Measurements from ENCODE around the gene HELZ. TPM values are rescaled to one million over a fixed set of nuclear protein-coding genes. Genes with fewer than 3 reads are reported as not detected.

Gene HELZ
- total RNA-seq, 4 donors from 2014 or later, result 47.3 to 95.4 (median 61.3) TPM

GRCh38 chr17:67027031-67027628 is 217.9 kb downstream of the HELZ start:
- H3K9me3 ChIP-seq, result no peaks in the 10 kb centered on the region
- no peak overlapping the region for H3K27ac ChIP-seq
- no peak for DNase-seq (ENCODE audit: low spot score in 2 of 2)
- no peaks in the 10 kb centered on the region for H3K4me1 ChIP-seq
- TF ChIP-seq POLR2A (IDR thresholded peaks at IDR 0.05) (no peak), EP300 (IDR thresholded peaks at IDR 0.05) (no peak)
- TF ChIP-seq, protein P1, sequence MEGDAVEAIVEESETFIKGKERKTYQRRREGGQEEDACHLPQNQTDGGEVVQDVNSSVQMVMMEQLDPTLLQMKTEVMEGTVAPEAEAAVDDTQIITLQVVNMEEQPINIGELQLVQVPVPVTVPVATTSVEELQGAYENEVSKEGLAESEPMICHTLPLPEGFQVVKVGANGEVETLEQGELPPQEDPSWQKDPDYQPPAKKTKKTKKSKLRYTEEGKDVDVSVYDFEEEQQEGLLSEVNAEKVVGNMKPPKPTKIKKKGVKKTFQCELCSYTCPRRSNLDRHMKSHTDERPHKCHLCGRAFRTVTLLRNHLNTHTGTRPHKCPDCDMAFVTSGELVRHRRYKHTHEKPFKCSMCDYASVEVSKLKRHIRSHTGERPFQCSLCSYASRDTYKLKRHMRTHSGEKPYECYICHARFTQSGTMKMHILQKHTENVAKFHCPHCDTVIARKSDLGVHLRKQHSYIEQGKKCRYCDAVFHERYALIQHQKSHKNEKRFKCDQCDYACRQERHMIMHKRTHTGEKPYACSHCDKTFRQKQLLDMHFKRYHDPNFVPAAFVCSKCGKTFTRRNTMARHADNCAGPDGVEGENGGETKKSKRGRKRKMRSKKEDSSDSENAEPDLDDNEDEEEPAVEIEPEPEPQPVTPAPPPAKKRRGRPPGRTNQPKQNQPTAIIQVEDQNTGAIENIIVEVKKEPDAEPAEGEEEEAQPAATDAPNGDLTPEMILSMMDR (IDR thresholded peaks at IDR 0.05), result no peak
- H3K27me3 ChIP-seq, result no peaks in the 10 kb centered on the region
- H3K4me3 ChIP-seq, result no peak overlapping the region
- WGBS, 2 donors, result 83 to 88% methylated on average over 12 of the region's 12 CpGs
- H3K36me3 ChIP-seq, result no peaks in the 10 kb centered on the region

GRCh38 chr17:67026341-67026740 is 218.7 kb downstream of the HELZ start:
- DNase-seq (ENCODE audit: low spot score in 2 of 2), result no peak
- Histone ChIP-seq H3K9me3 (no peaks in the 10 kb centered on the region), H3K4me3 (no peak overlapping the region), H3K4me1 (no peaks in the 10 kb centered on the region), H3K27ac (no peak overlapping the region), H3K27me3 (no peaks in the 10 kb centered on the region), H3K36me3 (no peaks in the 10 kb centered on the region)
- 66 to 88% methylated on average over 2 of the region's 2 CpGs for WGBS, 2 donors
- TF ChIP-seq, protein P1 (IDR thresholded peaks at IDR 0.05), result no peak
- no peak for TF ChIP-seq EP300 (IDR thresholded peaks at IDR 0.05)

DNA sequence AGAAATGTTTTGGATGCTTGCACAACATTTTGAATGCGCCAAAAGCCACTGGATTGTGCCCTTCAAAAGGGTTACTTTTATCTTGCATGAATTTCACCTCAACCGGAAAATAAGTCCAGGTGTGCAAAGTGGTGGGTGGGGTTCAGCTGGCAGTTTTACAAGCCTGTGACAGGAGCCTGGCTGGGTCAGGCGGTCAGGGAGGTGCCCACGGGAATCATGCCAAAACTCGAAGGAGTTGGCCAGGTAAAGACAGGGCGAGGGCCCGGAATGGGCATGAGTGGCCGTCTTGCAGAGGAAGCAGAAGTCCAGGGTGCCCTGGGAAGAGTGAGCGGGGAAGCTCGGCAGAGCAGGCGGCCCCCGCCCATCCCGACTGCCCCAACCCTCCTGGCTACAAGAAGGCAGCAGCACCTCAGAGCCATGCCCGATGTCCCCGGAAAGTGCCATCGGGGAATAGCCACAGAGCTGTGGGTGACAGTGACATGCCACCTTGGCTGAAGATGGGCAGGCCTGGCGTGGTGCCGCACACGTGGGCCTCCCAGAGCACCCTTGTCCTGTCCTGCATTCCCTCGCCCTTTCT is 219.7 kb downstream of the HELZ start:
- no peak for DNase-seq (ENCODE audit: low spot score in 2 of 2)
- no peak overlapping the region for H3K4me3 ChIP-seq
- H3K36me3 ChIP-seq, result no peaks in the 10 kb centered on the region
- H3K27ac ChIP-seq, result no peak overlapping the region
- H3K9me3 ChIP-seq, result no peaks in the 10 kb centered on the region
- peaks cover 0 to 2% (median 0%) of the 10 kb centered on the region in 4 donors for H3K4me1 ChIP-seq
- WGBS, 2 donors, result 79 to 91% methylated on average over 13 to 20 of the region's 20 CpGs
- TF ChIP-seq, protein P1 (IDR thresholded peaks at IDR 0.05), result no peak
- TF ChIP-seq POLR2A (IDR thresholded peaks at IDR 0.05) (no peak), EP300 (IDR thresholded peaks at IDR 0.05) (no peak)
- H3K27me3 ChIP-seq, result no peaks in the 10 kb centered on the region

GRCh38 chr17:67024736-67025135 is 220.3 kb downstream of the HELZ start:
- H3K36me3 ChIP-seq, result no peaks in the 10 kb centered on the region
- H3K27me3 ChIP-seq, result no peaks in the 10 kb centered on the region
- TF ChIP-seq POLR2A (IDR thresholded peaks at IDR 0.05) (no peak), EP300 (IDR thresholded peaks at IDR 0.05) (no peak)
- TF ChIP-seq, protein P1 (IDR thresholded peaks at IDR 0.05), result no peak
- H3K27ac ChIP-seq, result no peak overlapping the region
- no peaks in the 10 kb centered on the region for H3K9me3 ChIP-seq
- H3K4me3 ChIP-seq, result no peak overlapping the region
- DNase-seq (ENCODE audit: low spot score in 2 of 2), result no peak
- 86 to 91% methylated on average over 9 to 12 of the region's 17 CpGs for WGBS, 2 donors
- peaks cover 0 to 7% (median 0%) of the 10 kb centered on the region in 4 donors for H3K4me1 ChIP-seq

GRCh38 chr17:67022451-67022810 is 222.6 kb downstream of the HELZ start:
- Histone ChIP-seq H3K4me3 (no peak overlapping the region), H3K27me3 (no peaks in the 10 kb centered on the region), H3K27ac (no peak overlapping the region), H3K36me3 (no peaks in the 10 kb centered on the region), H3K9me3 (no peaks in the 10 kb centered on the region), H3K4me1 (peaks cover 0 to 10% (median 0%) of the 10 kb centered on the region in 4 donors)
- DNase-seq (ENCODE audit: low spot score in 2 of 2), result no peak
- 38 to 56% methylated on average over 4 to 12 of the region's 12 CpGs for WGBS, 2 donors
- TF ChIP-seq EP300 (IDR thresholded peaks at IDR 0.05) (no peak), POLR2A (IDR thresholded peaks at IDR 0.05) (no peak)
- TF ChIP-seq, protein P1 (IDR thresholded peaks at IDR 0.05), result no peak
